Dedifferentiated amniotic fluid mesenchymal stem cell (primary cell): ENCODE measurements around the gene ADGRD1.

Experiments
- DNase-seq: peaks from one replicate; pipeline ENCODE4 v3.0.0-alpha.2; 2016; ENCODE audit errors: extremely low spot score

The ADGRD1 gene

GRCh38 chr12:131024721-131025120 lies 71.0 kb downstream of the ADGRD1 start:
- DNase-seq = no peak

- no peak for DNase-seq
These were observed 71.5 kb downstream of the ADGRD1 start for GRCh38 chr12:131025234-131025633.

- no peak for DNase-seq
These were observed 72.4 kb downstream of the ADGRD1 start for GRCh38 chr12:131025939-131026702.

- DNase-seq = no peak
These were observed 73.0 kb downstream of the ADGRD1 start for GRCh38 chr12:131026754-131027153.

GRCh38 chr12:131027264-131027663 lies 73.6 kb downstream of the ADGRD1 start:
- no peak for DNase-seq

GRCh38 chr12:131027876-131028586 lies 74.3 kb downstream of the ADGRD1 start:
- no peak for DNase-seq

GRCh38 chr12:131028587-131029338 lies 75.1 kb downstream of the ADGRD1 start:
- DNase-seq = no peak

- DNase-seq = no peak
These were observed 77.0 kb downstream of the ADGRD1 start for GRCh38 chr12:131030472-131031328.

GRCh38 chr12:131032082-131032750 lies 78.5 kb downstream of the ADGRD1 start:
- DNase-seq = no peak

GRCh38 chr12:131033486-131033885 lies 79.8 kb downstream of the ADGRD1 start:
- DNase-seq = no peak

- DNase-seq = no peak
These were observed 80.3 kb downstream of the ADGRD1 start for GRCh38 chr12:131033886-131034482.

- no peak for DNase-seq
These were observed 81.0 kb downstream of the ADGRD1 start for GRCh38 chr12:131034631-131035244.

- DNase-seq = no peak
These were observed 81.6 kb downstream of the ADGRD1 start for GRCh38 chr12:131035245-131035681.

- no peak for DNase-seq
These were observed 84.5 kb downstream of the ADGRD1 start for GRCh38 chr12:131038159-131038558.

- no peak for DNase-seq
These were observed 85.5 kb downstream of the ADGRD1 start for GRCh38 chr12:131038961-131039950.

GRCh38 chr12:131040491-131040890 lies 86.8 kb downstream of the ADGRD1 start:
- DNase-seq = no peak

- no peak for DNase-seq
These were observed 87.7 kb downstream of the ADGRD1 start for GRCh38 chr12:131041216-131041967.
